BJ (cell line): ENCODE data around the gene IGIP. TPM values are rescaled to one million over a fixed set of nuclear protein-coding genes. Genes with fewer than 3 reads are reported as not detected.
A peak's percentile ranks its signal among the peaks of the same experiment; 100 is the strongest.

Experiments
- CTCF ChIA-PET: fragments of 350-600 bp; formaldehyde crosslinking; extraction: SDS; loops from one replicate; lab custom pipeline; 2021; ENCODE audit warnings: antibody characterized with exemption, inconsistent platforms; lab: Yijun Ruan, JAX
- POLR2A ChIA-PET: fragments of 300-600 bp; sonication (Branson Sonifier 250); formaldehyde crosslinking; extraction: SDS; loops from one replicate; lab custom pipeline; 2021; ENCODE audit warnings: antibody characterized with exemption; lab: Charles Lee
- DNase-seq: peaks from one replicate; pipeline ENCODE4 v3.0.0-alpha.2; 2011; ENCODE audit warnings: low read depth
- H3K27me3 ChIP-seq: 2 replicates; pipeline ENCODE4 v1.6.0; 2011; ENCODE audit warnings: low read length; ENCODE audit not compliant: control insufficient read depth, insufficient read depth
- H3K36me3 ChIP-seq: 2 replicates; pipeline ENCODE4 v1.5.1; 2011; ENCODE audit warnings: low read length; ENCODE audit not compliant: control insufficient read depth, insufficient read depth
- H3K4me3 ChIP-seq: 2 replicates; pipeline ENCODE4 v1.5.1; 2011; ENCODE audit warnings: low read depth, mild to moderate bottlenecking, control low read depth, low read length
- polyA plus RNA-seq: library from polyadenylated mRNA; depleted of rRNA; stranded (reverse); fragments of >200 nt; gene quantifications from 2 replicates; pipeline ENCODE4 v1.2.3, GENCODE V29; 2011
- TF ChIP-seq, protein P1 (sequence below): IDR thresholded peaks from 2 replicates; pipeline ENCODE4 v1.5.1; 2011; ENCODE audit warnings: low read depth, mild to moderate bottlenecking, control low read depth, inconsistent platforms, low read length, moderate library complexity; ENCODE audit not compliant: insufficient read depth

Gene IGIP
- polyA plus RNA-seq, 1 experiment: 1.5 TPM

DNA sequence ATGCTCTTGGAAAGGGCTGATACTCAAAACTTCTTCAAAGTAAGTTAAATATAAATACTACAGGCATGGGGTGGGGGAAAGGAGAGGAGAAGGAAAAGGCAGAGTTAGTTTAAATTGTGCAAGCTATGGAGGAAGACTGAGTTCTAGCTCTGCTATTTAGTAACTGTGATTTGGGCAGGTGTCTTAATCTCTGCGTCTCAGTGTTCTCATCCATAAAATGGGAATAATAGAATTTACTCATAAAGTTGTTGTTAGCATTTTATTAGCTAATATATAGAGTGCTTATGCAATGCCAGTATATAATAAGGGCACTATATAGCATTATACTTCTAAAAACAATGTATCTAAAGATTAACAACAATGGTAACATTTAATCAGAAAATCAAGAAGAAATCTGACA, 24.6 kb upstream of the IGIP start:
- ChIA-PET CTCF (interaction anchor here (1.0 kb wide), 1 partner anchor 53 kb away, joined by 3 read pairs; no protein-coding TSS in a partner anchor), POLR2A (interaction anchor here (0.6 kb wide), 1 partner anchor 1702 kb away, joined by 3 read pairs; no protein-coding TSS in a partner anchor)
- no peak overlapping the region for H3K4me3 ChIP-seq
- DNase-seq: no peak
- H3K27me3 ChIP-seq: 0 out of 2 replicates have a peak, but pooled peaks cover 2% of the 10 kb centered on the region
- no peaks in the 10 kb centered on the region for H3K36me3 ChIP-seq
- TF ChIP-seq, protein P1, sequence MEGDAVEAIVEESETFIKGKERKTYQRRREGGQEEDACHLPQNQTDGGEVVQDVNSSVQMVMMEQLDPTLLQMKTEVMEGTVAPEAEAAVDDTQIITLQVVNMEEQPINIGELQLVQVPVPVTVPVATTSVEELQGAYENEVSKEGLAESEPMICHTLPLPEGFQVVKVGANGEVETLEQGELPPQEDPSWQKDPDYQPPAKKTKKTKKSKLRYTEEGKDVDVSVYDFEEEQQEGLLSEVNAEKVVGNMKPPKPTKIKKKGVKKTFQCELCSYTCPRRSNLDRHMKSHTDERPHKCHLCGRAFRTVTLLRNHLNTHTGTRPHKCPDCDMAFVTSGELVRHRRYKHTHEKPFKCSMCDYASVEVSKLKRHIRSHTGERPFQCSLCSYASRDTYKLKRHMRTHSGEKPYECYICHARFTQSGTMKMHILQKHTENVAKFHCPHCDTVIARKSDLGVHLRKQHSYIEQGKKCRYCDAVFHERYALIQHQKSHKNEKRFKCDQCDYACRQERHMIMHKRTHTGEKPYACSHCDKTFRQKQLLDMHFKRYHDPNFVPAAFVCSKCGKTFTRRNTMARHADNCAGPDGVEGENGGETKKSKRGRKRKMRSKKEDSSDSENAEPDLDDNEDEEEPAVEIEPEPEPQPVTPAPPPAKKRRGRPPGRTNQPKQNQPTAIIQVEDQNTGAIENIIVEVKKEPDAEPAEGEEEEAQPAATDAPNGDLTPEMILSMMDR: no peak

DNA sequence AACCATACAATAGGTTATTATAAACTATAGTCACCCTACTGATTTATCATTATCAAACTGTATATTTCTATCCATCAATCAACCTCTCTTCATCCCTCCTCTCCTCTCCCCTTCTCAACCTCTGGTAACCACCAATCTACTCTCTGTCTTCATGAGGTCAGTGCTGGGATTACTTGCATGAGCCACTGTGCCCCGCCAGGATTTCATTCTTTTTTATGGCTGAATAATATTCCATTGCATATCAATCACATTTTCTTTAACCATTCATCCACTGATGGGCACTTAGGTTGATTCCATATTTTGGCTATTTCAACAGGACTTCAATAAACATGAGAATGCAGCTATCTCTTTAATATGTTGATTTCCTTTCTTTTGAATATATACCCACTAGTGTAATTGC, 22.6 kb upstream of the IGIP start:
- 0 out of 2 replicates have a peak, but pooled peaks cover 2% of the 10 kb centered on the region for H3K27me3 ChIP-seq
- POLR2A ChIA-PET: no interaction called here
- no peak overlapping the region for H3K4me3 ChIP-seq
- no peak for DNase-seq
- no peaks in the 10 kb centered on the region for H3K36me3 ChIP-seq
- CTCF ChIA-PET: no interaction called here
- TF ChIP-seq, protein P1: no peak

DNA sequence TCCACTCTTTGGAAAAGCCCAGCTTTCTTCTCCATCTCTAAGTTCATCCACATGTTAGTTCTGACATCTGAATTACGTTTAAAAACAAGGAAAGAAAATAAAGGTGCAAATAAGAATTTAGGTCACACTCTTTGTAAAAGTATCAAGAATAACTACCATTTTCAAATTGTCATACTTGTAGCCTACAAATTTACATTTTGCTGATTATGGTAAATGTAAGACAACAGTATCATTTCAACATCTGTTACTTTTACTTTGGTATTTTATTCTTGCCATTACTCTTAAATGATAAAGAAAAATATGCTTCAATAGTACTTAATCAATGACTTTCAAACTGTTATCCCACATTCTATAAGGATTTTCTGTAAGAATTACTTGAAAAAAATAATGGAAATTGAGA, 21.6 kb upstream of the IGIP start:
- no peak overlapping the region for H3K4me3 ChIP-seq
- no peaks in the 10 kb centered on the region for H3K36me3 ChIP-seq
- CTCF ChIA-PET: no interaction called here
- DNase-seq: no peak
- 0 out of 2 replicates have a peak, but pooled peaks cover 2% of the 10 kb centered on the region for H3K27me3 ChIP-seq
- TF ChIP-seq, protein P1: no peak
- POLR2A ChIA-PET: no interaction called here

DNA sequence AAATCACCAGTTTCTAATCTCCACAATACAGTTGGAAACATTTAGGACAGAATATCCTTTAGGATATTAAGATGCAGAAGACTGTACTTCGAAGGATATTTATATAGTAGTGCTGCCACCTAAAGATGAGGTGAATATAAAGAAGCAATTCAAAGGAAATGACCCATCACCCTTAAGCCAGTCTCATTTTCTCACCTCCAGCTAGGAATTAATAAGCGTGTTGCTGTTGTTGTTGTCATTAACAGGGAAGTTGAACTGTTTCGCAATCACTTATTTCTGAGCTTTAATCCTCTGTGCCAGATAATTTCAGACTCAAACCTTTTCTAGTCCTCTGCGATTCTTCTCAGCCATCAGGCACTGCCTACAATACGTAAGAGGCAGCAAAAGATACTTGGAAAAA, 19.6 kb upstream of the IGIP start:
- ChIA-PET CTCF (interaction anchor here (1.1 to 6.4 kb wide), 2 partner anchors 9 to 39 kb away, joined by 3 to 52 read pairs; no protein-coding TSS in a partner anchor), POLR2A (no interaction called here)
- DNase-seq: no peak
- H3K36me3 ChIP-seq: no peaks in the 10 kb centered on the region
- 0 out of 2 replicates have a peak, but pooled peaks cover 2% of the 10 kb centered on the region for H3K27me3 ChIP-seq
- H3K4me3 ChIP-seq: no peak overlapping the region
- TF ChIP-seq, protein P1: no peak

DNA sequence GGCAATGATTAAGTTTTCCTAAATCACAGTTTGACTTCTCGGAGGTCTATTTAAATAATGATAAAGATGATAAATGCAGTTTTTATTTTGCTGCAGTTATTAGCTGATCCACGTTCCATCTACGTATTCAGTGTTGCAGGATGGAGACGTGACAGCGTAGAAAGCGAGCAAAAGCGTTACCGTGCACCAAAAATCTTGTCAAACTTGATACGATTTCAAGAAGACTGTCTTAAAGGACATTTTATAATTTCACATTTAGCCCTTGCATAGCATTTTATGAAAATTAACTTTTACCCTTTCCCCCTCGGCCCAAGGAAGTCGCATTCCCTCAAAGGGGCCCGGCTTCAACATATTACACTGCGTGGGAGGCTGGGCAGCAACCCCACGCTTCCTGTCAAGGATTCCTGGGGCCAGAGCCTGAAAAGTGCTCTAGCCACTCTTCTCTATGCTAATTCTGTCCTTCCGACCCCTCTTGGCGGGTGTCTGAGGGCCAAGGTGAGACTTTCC, 18.9 kb upstream of the IGIP start:
- H3K27me3 ChIP-seq: 0 out of 2 replicates have a peak, but pooled peaks cover 2% of the 10 kb centered on the region
- H3K36me3 ChIP-seq: no peaks in the 10 kb centered on the region
- ChIA-PET CTCF (interaction anchor here (1.0 to 6.4 kb wide), 5 partner anchors 9 to 46 kb away, joined by 3 to 52 read pairs (median 4); no protein-coding TSS in a partner anchor), POLR2A (interaction anchor here (0.7 kb wide), 1 partner anchor 221 kb away, joined by 5 read pairs; no protein-coding TSS in a partner anchor)
- no peak for DNase-seq
- TF ChIP-seq, protein P1: no peak
- peak overlapping the region; percentile 94 for H3K4me3 ChIP-seq
